ENCODE results near the gene DAPP1.

Gene DAPP1

GRCh38 chr4:99915449-99915848 lies 98.8 kb downstream of the DAPP1 start:
- DNase-seq (ENCODE audit: low read depth): no peak

- no peak for DNase-seq (ENCODE audit: low read depth)
Measured at GRCh38 chr4:99917575-99917974, 100.9 kb downstream of the DAPP1 start.

GRCh38 chr4:99918656-99919055 lies 102.0 kb downstream of the DAPP1 start:
- no peak for DNase-seq (ENCODE audit: low read depth)

Data from stromal cell of bone marrow (primary cell).